Endothelial cell of umbilical vein (primary cell): ENCODE measurements around the gene NOTCH1.

Source experiments
- EZH2 ChIP-seq: IDR thresholded peaks from 2 replicates; pipeline ENCODE4 v1.6.1; 2012; ENCODE audit warnings: borderline replicate concordance, low read depth, mild to moderate bottlenecking, moderate library complexity, low read length, inconsistent platforms; ENCODE audit not compliant: severe bottlenecking
- MYC ChIP-seq: IDR thresholded peaks from one replicate; pipeline ENCODE4 v1.6.1; 2011; ENCODE audit warnings: mild to moderate bottlenecking, low read depth, low read length
- POLR2A ChIP-seq: IDR thresholded peaks from 2 replicates; pipeline ENCODE4 v1.6.1; 2012; ENCODE audit warnings: low read depth, mild to moderate bottlenecking, control low read depth, low read length
- POLR2AphosphoS5 ChIP-seq: IDR thresholded peaks from 2 replicates; pipeline ENCODE4 v1.6.1; 2012; ENCODE audit warnings: low read depth, mild to moderate bottlenecking, control low read depth, low read length, moderate library complexity; ENCODE audit not compliant: insufficient read depth
- TF ChIP-seq, protein P1 (sequence below), 2 donors: IDR thresholded peaks; 1 replicate in 1 of 2; 2 replicates in 1 of 2; pipeline ENCODE4 v1.5.1; 2011; ENCODE audit warnings: low read length in 2 of 2, mild to moderate bottlenecking in 2 of 2, moderate library complexity in 2 of 2, control low read depth in 1 of 2, inconsistent platforms in 1 of 2, low read depth in 1 of 2; ENCODE audit not compliant: insufficient read depth in 1 of 2; ENCODE audit errors: extremely low read depth in 1 of 2
- TF ChIP-seq, protein P2 (sequence below): IDR thresholded peaks from 2 replicates; pipeline ENCODE4 v1.6.1; 2011; ENCODE audit not compliant: insufficient read depth, insufficient read length

DNA sequence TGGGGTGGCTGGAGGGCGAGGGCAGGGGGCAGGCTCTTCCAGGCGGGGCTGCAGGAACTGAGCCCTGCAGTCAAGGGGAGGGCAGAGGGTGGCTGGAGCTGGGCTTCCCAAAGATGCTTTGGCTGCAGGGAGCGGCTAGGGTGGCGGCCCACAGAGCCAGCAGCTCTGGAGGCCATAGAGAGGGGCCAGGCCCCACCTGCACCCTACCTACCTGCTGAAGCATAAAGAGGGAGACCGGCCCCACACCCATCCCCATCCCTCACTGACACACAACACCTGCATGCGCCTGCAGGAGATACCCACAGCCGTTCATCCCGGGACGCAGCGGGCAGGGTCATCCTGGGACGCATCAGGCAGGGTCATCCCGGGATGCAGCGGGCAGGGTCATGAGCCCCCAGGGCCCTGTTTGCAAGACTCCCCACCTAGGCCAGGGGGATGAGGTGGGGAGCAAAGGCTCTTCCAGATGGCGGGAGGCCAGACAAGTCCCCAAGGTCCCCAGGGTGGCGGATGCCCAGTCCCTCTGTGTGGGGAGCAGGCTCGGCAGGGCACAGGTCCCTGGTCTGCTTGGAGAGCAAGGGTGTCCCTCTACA, 39.8 kb upstream of the NOTCH1 start:
- TF ChIP-seq, protein P1, sequence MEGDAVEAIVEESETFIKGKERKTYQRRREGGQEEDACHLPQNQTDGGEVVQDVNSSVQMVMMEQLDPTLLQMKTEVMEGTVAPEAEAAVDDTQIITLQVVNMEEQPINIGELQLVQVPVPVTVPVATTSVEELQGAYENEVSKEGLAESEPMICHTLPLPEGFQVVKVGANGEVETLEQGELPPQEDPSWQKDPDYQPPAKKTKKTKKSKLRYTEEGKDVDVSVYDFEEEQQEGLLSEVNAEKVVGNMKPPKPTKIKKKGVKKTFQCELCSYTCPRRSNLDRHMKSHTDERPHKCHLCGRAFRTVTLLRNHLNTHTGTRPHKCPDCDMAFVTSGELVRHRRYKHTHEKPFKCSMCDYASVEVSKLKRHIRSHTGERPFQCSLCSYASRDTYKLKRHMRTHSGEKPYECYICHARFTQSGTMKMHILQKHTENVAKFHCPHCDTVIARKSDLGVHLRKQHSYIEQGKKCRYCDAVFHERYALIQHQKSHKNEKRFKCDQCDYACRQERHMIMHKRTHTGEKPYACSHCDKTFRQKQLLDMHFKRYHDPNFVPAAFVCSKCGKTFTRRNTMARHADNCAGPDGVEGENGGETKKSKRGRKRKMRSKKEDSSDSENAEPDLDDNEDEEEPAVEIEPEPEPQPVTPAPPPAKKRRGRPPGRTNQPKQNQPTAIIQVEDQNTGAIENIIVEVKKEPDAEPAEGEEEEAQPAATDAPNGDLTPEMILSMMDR (IDR thresholded peaks at IDR 0.05; ENCODE audit: extremely low read depth in 1 of 2, insufficient read depth in 1 of 2, low read depth in 1 of 2, low read length in 2 of 2): no peak
- TF ChIP-seq EZH2 (no peak), MYC (no peak), POLR2AphosphoS5 (no peak), POLR2A (no peak)
- TF ChIP-seq, protein P2, sequence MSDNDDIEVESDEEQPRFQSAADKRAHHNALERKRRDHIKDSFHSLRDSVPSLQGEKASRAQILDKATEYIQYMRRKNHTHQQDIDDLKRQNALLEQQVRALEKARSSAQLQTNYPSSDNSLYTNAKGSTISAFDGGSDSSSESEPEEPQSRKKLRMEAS: no peak
